Suprapubic skin (tissue), 4 donors: ENCODE results near the gene MFSD11. TPM values are rescaled to one million over a fixed set of nuclear protein-coding genes. Genes with fewer than 3 reads are reported as not detected.
A peak's percentile ranks its signal among the peaks of the same experiment; 100 is the strongest.
"Not testable (repeated sequence)": the region's sequence is repeated elsewhere in the genome, so short reads cannot be mapped to it uniquely, and the experiment has no call there.

ENCODE experiments used
- DNase-seq, 2 donors: peaks; one replicate each; pipeline ENCODE4 v3.0.0-alpha.2; 2019; ENCODE audit warnings: low spot score in 2 of 2
- H3K27ac ChIP-seq: fragments of 200-600 bp; sonication (generic); one replicate; pipeline ENCODE4 v1.5.1; 2019
- H3K27me3 ChIP-seq: fragments of 200-600 bp; sonication (generic); one replicate; pipeline ENCODE4 v1.5.1; 2019
- H3K36me3 ChIP-seq: fragments of 200-600 bp; sonication (generic); one replicate; pipeline ENCODE4 v1.5.1; 2019
- H3K4me1 ChIP-seq: fragments of 200-600 bp; sonication (generic); one replicate; pipeline ENCODE4 v1.5.1; 2019
- H3K4me3 ChIP-seq: fragments of 200-600 bp; sonication (generic); one replicate; pipeline ENCODE4 v1.5.1; 2019; ENCODE audit warnings: mild to moderate bottlenecking
- H3K9me3 ChIP-seq: fragments of 200-600 bp; sonication (generic); one replicate; pipeline ENCODE4 v1.5.1; 2019
- EP300 ChIP-seq: sonication (generic); formaldehyde crosslinking; IDR thresholded peaks from one replicate; pipeline ENCODE4 v1.6.1; 2017; ENCODE audit warnings: antibody characterized with exemption
- POLR2A ChIP-seq, 2 donors: fragments of 450-650 bp; IDR thresholded peaks; one replicate each; pipeline ENCODE4 v1.6.1; 2017; ENCODE audit warnings: antibody characterized with exemption in 2 of 2, mild to moderate bottlenecking in 2 of 2, moderate library complexity in 2 of 2
- POLR2AphosphoS5 ChIP-seq, 3 donors: sonication (generic); formaldehyde crosslinking; IDR thresholded peaks; one replicate each; pipeline ENCODE4 v1.6.1; 2017; ENCODE audit warnings: antibody characterized with exemption in 3 of 3
- WGBS: methylation state at CpG from one replicate; pipeline ENCODE4 v1.1.5; 2018; 5-methylcytosine and 5-hydroxymethylcytosine counted together
- total RNA-seq, 4 donors: library from RNA; depleted of rRNA; stranded (reverse); fragments of >200 nt; gene quantifications; one replicate each; pipeline ENCODE4 v1.1.0, GENCODE V29; 2016
- TF ChIP-seq, protein P1 (sequence below), 2 donors: fragments of 200-600 bp in 1 of 2; fragments of 450-650 bp in 1 of 2; sonication (generic) in 1 of 2; IDR thresholded peaks; one replicate each; pipeline ENCODE4 v1.5.1; 2016 to 2019; ENCODE audit warnings: antibody characterized with exemption in 2 of 2, mild to moderate bottlenecking in 1 of 2, moderate library complexity in 1 of 2

MFSD11 gene
- total RNA-seq, 4 donors from 2014 or later = 31.5 to 78.8 (median 37.2) TPM

- Histone ChIP-seq H3K27me3 (no peaks in the 10 kb centered on the region), H3K9me3 (no peaks in the 10 kb centered on the region), H3K4me1 (peaks cover 51% of the 10 kb centered on the region), H3K27ac (no peak overlapping the region), H3K4me3 (no peak overlapping the region), H3K36me3 (no peaks in the 10 kb centered on the region)
- no peak for DNase-seq
- 95% methylated on average over 14 of the region's 14 CpGs for WGBS
- TF ChIP-seq POLR2A (IDR thresholded peaks at IDR 0.05) (no peak), POLR2AphosphoS5 (IDR thresholded peaks at IDR 0.05) (no peak), EP300 (no peak)
- TF ChIP-seq, protein P1, sequence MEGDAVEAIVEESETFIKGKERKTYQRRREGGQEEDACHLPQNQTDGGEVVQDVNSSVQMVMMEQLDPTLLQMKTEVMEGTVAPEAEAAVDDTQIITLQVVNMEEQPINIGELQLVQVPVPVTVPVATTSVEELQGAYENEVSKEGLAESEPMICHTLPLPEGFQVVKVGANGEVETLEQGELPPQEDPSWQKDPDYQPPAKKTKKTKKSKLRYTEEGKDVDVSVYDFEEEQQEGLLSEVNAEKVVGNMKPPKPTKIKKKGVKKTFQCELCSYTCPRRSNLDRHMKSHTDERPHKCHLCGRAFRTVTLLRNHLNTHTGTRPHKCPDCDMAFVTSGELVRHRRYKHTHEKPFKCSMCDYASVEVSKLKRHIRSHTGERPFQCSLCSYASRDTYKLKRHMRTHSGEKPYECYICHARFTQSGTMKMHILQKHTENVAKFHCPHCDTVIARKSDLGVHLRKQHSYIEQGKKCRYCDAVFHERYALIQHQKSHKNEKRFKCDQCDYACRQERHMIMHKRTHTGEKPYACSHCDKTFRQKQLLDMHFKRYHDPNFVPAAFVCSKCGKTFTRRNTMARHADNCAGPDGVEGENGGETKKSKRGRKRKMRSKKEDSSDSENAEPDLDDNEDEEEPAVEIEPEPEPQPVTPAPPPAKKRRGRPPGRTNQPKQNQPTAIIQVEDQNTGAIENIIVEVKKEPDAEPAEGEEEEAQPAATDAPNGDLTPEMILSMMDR (IDR thresholded peaks at IDR 0.05) = no peak
Measured at GRCh38 chr17:76691379-76692191, 46.3 kb upstream of the MFSD11 start.

DNA sequence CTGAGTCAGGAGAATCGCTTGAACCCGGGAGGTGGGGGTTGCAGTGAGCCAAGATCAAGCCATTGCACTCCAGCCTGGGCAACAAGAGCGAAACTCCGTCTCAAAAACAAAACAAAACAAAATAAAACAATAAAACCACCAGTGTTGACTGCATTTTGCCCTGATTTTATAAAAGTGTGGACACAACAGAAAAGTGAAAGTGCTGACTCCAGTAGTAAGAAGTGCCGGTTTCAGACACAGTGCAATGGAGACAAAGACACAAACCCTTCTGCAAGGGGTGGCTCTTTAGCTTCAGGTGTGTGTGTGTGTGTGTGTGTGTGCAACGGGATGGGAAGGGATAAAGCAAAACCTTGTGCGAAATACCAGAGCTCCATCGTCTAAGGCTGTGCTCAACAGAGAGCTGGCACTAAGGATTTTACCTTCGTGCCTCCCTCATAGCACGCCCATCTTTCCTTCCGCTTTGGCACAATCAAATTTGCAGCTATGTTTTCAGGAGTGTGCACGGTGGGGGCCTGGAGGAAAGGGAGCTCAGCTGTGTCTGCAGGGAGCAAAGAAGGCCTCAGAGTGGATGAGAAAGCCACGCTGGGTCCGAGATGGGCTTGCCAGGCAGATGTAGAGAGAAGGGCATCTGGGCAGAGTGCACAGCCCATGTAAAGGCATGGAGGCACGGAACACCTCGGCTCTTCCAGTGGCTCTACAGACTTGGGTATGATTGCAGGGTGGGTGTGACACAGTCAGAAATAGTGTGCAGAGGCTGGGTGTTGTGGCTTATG is 42.7 kb upstream of the MFSD11 start:
- Histone ChIP-seq H3K9me3 (no peaks in the 10 kb centered on the region), H3K4me3 (peak overlapping the region; percentile 9), H3K4me1 (peaks cover 53% of the 10 kb centered on the region), H3K27ac (no peak overlapping the region), H3K27me3 (no peaks in the 10 kb centered on the region), H3K36me3 (no peaks in the 10 kb centered on the region)
- TF ChIP-seq POLR2AphosphoS5 (IDR thresholded peaks at IDR 0.05) (no peak), EP300 (no peak), POLR2A (IDR thresholded peaks at IDR 0.05) (no peak)
- TF ChIP-seq, protein P1 (IDR thresholded peaks at IDR 0.05) = no peak
- WGBS = 61% methylated on average over 16 of the region's 16 CpGs
- no peak for DNase-seq

DNA sequence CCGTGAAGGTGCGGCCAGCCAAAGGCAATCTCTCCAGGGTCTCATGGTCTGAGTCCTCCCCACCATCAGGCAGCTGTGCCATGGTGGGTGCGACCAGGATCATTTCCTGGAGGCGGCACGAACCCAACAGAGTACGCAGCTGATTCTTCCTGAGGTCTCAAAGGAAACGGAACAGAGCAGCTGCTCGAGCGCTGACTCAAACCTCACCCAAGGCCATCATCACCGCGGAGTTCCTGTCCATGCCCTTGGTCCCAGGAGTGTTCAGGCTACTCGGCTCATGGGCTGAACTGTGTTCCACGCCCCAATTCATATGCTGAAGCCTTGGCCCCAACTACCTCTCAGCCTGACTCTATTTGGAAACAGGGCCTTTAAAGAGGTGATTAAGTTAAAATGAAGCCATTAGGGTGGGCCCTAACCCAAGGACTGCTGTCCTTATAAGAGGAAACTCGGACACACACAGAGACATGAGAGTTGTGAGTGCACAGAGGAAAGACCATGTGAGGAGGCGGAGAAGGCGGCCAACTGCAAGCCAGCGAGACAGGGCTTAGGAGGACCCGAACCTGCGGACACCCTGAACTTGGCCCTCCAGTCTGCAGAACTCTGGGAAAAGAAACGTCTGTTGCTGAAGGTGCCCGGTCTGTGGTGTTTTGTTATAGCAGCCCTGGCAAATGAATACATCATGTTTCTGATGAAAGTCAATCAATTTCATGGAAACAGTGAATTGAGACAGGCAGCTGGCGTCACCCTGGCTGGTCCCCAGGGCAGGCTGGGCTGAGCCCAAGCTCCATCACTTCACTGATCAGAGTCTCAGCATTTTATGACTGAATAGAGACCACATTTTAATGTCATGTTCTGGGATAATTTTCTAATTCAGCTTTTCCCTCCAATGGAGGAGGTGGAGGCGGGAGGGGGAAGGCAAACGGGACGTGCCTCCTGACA is 40.9 kb upstream of the MFSD11 start:
- H3K4me3 ChIP-seq = no peak overlapping the region
- H3K9me3 ChIP-seq = no peaks in the 10 kb centered on the region
- H3K4me1 ChIP-seq = peaks cover 70% of the 10 kb centered on the region
- DNase-seq = no peak
- TF ChIP-seq EP300 (no peak), POLR2AphosphoS5 (IDR thresholded peaks at IDR 0.05) (peak in 1 of 3 donors; percentile 40)
- peak overlapping the region; percentile 58 for H3K27ac ChIP-seq
- 81% methylated on average over 25 of the region's 25 CpGs for WGBS
- no peaks in the 10 kb centered on the region for H3K27me3 ChIP-seq
- H3K36me3 ChIP-seq = no peaks in the 10 kb centered on the region

- Histone ChIP-seq H3K9me3 (no peaks in the 10 kb centered on the region), H3K4me1 (peaks cover 70% of the 10 kb centered on the region), H3K27me3 (no peaks in the 10 kb centered on the region), H3K36me3 (no peaks in the 10 kb centered on the region), H3K4me3 (no peak overlapping the region), H3K27ac (peak overlapping the region; percentile 7)
- 59% methylated on average over 16 of the region's 17 CpGs for WGBS
- DNase-seq = no peak
- TF ChIP-seq, protein P1 (IDR thresholded peaks at IDR 0.05) = no peak
- no peak for TF ChIP-seq EP300
- no peak for TF ChIP-seq POLR2A (IDR thresholded peaks at IDR 0.05)
- TF ChIP-seq POLR2AphosphoS5 (IDR thresholded peaks at IDR 0.05) = no peak
Measured at GRCh38 chr17:76697702-76698465, 40.0 kb upstream of the MFSD11 start.

- 92% methylated on average over 7 of the region's 7 CpGs for WGBS
- not testable (repeated sequence) for H3K27me3 ChIP-seq, H3K4me3 ChIP-seq, H3K36me3 ChIP-seq, H3K9me3 ChIP-seq, H3K27ac ChIP-seq, DNase-seq
- peaks cover 70% of the 10 kb centered on the region for H3K4me1 ChIP-seq
Measured at GRCh38 chr17:76698466-76698977, 39.4 kb upstream of the MFSD11 start.
